Activated naive CD4-positive, alpha-beta T cell treated with anti-CD3 and anti-CD28 coated beads for 36 hours (primary cell): ENCODE measurements around the gene TANGO6. TPM values are rescaled to one million over a fixed set of nuclear protein-coding genes. Genes with fewer than 3 reads are reported as not detected.

Source experiments
- CTCF ChIA-PET: fragments of 350-600 bp; sonication (Branson Sonifier 250); formaldehyde crosslinking; loops from one replicate; lab custom pipeline; 2021; ENCODE audit warnings: antibody characterized with exemption; lab: Charles Lee
- DNase-seq: peaks from one replicate; pipeline ENCODE4 v3.0.0-alpha.2; 2020
- H3K27ac Mint-ChIP-seq: one replicate; pipeline ENCODE4 v1.8.0; 2021; ENCODE audit warnings: mild to moderate bottlenecking, mixed read lengths
- H3K27me3 Mint-ChIP-seq: one replicate; pipeline ENCODE4 v1.8.0; 2021; ENCODE audit warnings: low read depth, mixed read lengths
- H3K36me3 Mint-ChIP-seq: one replicate; pipeline ENCODE4 v1.8.0; 2021; ENCODE audit warnings: low read depth, mixed read lengths
- H3K4me1 Mint-ChIP-seq: one replicate; pipeline ENCODE4 v1.8.0; 2021; ENCODE audit warnings: low read depth, mixed read lengths
- H3K4me3 Mint-ChIP-seq: one replicate; pipeline ENCODE4 v1.8.0; 2021; ENCODE audit warnings: mild to moderate bottlenecking, moderate library complexity, mixed read lengths
- H3K9me3 Mint-ChIP-seq: one replicate; pipeline ENCODE4 v1.8.0; 2021; ENCODE audit warnings: mixed read lengths
- intact Hi-C: fragments of 100-400 bp; cut with micrococcal nuclease; formaldehyde crosslinking; loops from one replicate; pipeline ENCODE4 v1.15.1; 2023
- total RNA-seq, 2 experiments: library from RNA; stranded (reverse); gene quantifications; one replicate each; pipeline ENCODE4 v1.2.3, GENCODE V29; 2021

TANGO6 gene
- total RNA-seq, 2 experiments from 2014 or later, result 21.6 to 22.3 TPM

GRCh38 chr16:69084289-69084688, 241.0 kb downstream of the TANGO6 start:
- DNase-seq, result no peak

GRCh38 chr16:69085032-69085695, 241.8 kb downstream of the TANGO6 start:
- no peak overlapping the region for H3K4me3 Mint-ChIP-seq
- intact Hi-C loops, result no loop called here
- no peak overlapping the region for H3K27ac Mint-ChIP-seq
- peaks cover 7% of the 10 kb centered on the region for H3K4me1 Mint-ChIP-seq
- no peak for DNase-seq
- H3K36me3 Mint-ChIP-seq, result peaks cover 2% of the 10 kb centered on the region
- CTCF ChIA-PET, result interaction anchor here (0.5 to 1.3 kb wide), 2 partner anchors 31 to 39 kb away, joined by 3 to 7 read pairs; no protein-coding TSS in a partner anchor
- H3K9me3 Mint-ChIP-seq, result no peaks in the 10 kb centered on the region
- no peaks in the 10 kb centered on the region for H3K27me3 Mint-ChIP-seq

More at GRCh38 chr16:69084289-69084688, 241.0 kb downstream of the TANGO6 start:
- Mint-ChIP-seq H3K4me1 (peaks cover 4% of the 10 kb centered on the region), H3K27ac (no peak overlapping the region), H3K9me3 (no peaks in the 10 kb centered on the region), H3K36me3 (peaks cover 2% of the 10 kb centered on the region), H3K27me3 (no peaks in the 10 kb centered on the region), H3K4me3 (no peak overlapping the region)
- intact Hi-C loops, result no loop called here
- CTCF ChIA-PET, result interaction anchor here (1.3 kb wide), 1 partner anchor 40 kb away, joined by 7 read pairs; no protein-coding TSS in a partner anchor

DNA sequence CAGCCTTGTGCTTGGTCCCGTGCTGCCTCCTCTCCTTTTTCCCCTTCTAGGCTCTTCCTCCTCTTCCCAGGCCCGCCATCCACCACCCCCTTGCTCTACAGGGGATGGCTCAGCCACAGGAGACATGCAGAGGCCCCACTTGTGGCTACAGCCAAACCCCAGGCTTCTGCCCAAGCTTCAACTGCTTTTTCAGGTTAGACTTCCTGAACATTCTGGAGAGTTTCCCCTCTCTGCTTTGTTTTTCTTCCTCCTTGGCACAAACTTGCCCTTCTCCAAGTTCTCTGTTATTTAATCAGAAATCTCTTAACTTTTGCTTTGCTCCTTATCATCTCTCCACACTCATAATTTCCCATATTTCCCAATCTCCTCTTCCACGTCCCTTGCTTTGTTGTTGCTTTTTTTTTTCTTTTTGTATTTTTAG, 243.8 kb downstream of the TANGO6 start:
- peaks cover 2% of the 10 kb centered on the region for H3K36me3 Mint-ChIP-seq

DNA sequence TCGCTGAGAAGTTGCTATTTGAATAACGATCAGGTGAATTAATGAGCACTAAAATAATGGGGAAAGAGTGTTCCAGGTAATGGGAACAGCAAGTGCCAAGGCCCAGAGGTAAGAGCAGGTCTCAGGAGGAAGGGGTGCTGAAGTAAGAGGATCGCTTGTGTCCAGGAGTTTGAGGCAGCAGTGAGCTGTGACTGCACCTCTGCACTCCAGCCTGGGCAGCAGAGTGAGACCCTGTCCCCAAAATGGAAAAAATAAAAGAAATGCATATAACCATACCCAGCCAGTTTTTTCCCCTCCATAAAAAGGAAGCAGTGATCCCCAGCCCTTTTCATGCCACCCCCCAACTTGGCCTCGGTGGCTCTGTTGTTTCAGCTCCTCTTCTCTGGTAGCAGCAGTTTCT, 245.4 kb downstream of the TANGO6 start:
- intact Hi-C loops, result no loop called here
- peak overlapping the region; percentile 10 for H3K27ac Mint-ChIP-seq
- CTCF ChIA-PET, result interaction anchor here (0.7 kb wide), 1 partner anchor 13 kb away, joined by 3 read pairs; no protein-coding TSS in a partner anchor
- H3K36me3 Mint-ChIP-seq, result peaks cover 2% of the 10 kb centered on the region
- H3K4me1 Mint-ChIP-seq, result peaks cover 7% of the 10 kb centered on the region
- no peaks in the 10 kb centered on the region for H3K9me3 Mint-ChIP-seq
- no peaks in the 10 kb centered on the region for H3K27me3 Mint-ChIP-seq
- no peak for DNase-seq
- H3K4me3 Mint-ChIP-seq, result no peak overlapping the region

More for the DNA sequence above, 243.8 kb downstream of the TANGO6 start:
- H3K27ac Mint-ChIP-seq, result no peak overlapping the region
- H3K27me3 Mint-ChIP-seq, result no peaks in the 10 kb centered on the region
- H3K9me3 Mint-ChIP-seq, result no peaks in the 10 kb centered on the region
- H3K4me3 Mint-ChIP-seq, result no peak overlapping the region
- peaks cover 7% of the 10 kb centered on the region for H3K4me1 Mint-ChIP-seq
- DNase-seq, result no peak
- intact Hi-C loops, result no loop called here
- CTCF ChIA-PET, result no interaction called here

- DNase-seq, result no peak
- Mint-ChIP-seq H3K36me3 (peaks cover 2% of the 10 kb centered on the region), H3K27ac (peak overlapping the region; percentile 10), H3K9me3 (no peaks in the 10 kb centered on the region), H3K27me3 (no peaks in the 10 kb centered on the region), H3K4me1 (peaks cover 7% of the 10 kb centered on the region), H3K4me3 (no peak overlapping the region)
- intact Hi-C loops, result no loop called here
- CTCF ChIA-PET, result interaction anchor here (0.7 kb wide), 1 partner anchor 14 kb away, joined by 3 read pairs; no protein-coding TSS in a partner anchor
Observed at GRCh38 chr16:69089091-69089910, 246.0 kb downstream of the TANGO6 start.

GRCh38 chr16:69093974-69094373, 250.6 kb downstream of the TANGO6 start:
- H3K27ac Mint-ChIP-seq, result no peak overlapping the region
- H3K27me3 Mint-ChIP-seq, result no peaks in the 10 kb centered on the region
- no peak for DNase-seq
- no peaks in the 10 kb centered on the region for H3K9me3 Mint-ChIP-seq
- CTCF ChIA-PET, result interaction anchor here (1.1 kb wide), 1 partner anchor 12 kb away, joined by 4 read pairs; the partner anchor contains the start of gene HAS3
- H3K4me3 Mint-ChIP-seq, result no peak overlapping the region
- H3K4me1 Mint-ChIP-seq, result peaks cover 5% of the 10 kb centered on the region
- intact Hi-C loops, result no loop called here
- no peaks in the 10 kb centered on the region for H3K36me3 Mint-ChIP-seq

- Mint-ChIP-seq H3K36me3 (no peaks in the 10 kb centered on the region), H3K27ac (no peak overlapping the region), H3K9me3 (no peaks in the 10 kb centered on the region), H3K27me3 (no peaks in the 10 kb centered on the region), H3K4me3 (no peak overlapping the region), H3K4me1 (peaks cover under 1% of the 10 kb centered on the region)
- CTCF ChIA-PET, result no interaction called here
- DNase-seq, result no peak
- intact Hi-C loops, result no loop called here
Observed at GRCh38 chr16:69094501-69094900, 251.2 kb downstream of the TANGO6 start.

DNA sequence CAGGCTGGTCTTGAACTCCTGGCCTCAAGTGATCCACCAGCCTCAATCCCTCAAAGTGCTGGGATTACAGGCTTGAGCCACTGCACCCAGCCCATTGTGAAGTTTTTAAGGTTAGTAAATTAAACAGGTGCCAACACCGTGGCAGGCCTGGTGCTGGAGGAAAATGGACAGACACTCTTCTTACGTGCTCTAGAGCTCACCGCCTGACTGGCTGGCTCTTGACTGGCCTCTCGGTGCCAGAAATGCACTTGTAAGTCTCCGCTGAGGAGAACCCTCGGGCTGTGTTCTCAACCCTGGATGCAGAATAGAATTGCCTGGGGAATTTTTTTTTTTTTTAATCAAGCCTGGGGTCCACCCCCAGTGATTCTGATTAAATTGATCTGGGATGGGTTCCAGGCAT, 251.9 kb downstream of the TANGO6 start:
- CTCF ChIA-PET, result no interaction called here
- Mint-ChIP-seq H3K9me3 (no peaks in the 10 kb centered on the region), H3K4me3 (no peak overlapping the region), H3K27ac (no peak overlapping the region), H3K36me3 (no peaks in the 10 kb centered on the region), H3K4me1 (no peaks in the 10 kb centered on the region), H3K27me3 (no peaks in the 10 kb centered on the region)
- intact Hi-C loops, result no loop called here
- no peak for DNase-seq

DNA sequence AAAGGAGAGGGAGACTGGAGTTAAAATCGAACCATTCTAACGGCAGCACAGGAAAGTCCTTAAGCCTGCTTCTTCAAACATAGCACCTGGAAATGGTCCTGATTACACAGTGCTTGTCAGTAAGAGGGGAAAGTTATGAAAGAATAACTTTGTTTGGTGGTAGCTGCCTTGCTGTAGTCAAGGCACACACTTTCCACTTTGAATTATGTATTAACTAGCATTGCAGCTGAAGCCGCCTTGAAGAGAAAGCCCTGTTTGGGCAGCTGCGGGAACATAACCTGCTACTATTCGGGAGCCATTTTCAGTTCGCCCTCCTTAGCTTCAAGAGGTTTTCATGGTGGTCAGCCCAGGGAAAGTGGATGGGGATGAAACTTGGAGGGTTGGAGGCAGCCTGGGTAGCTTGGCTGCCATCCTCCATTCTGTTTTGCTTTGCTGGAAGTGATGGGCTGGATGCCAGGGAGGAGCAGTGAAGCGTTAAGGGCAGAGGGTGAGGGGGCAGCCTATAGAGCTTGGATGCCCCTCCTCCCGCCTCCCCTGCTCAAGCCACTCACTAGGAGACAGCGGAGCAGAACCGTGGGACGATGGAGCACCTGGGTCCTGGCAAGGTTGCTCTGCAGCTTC, 256.9 kb downstream of the TANGO6 start:
- no peak for DNase-seq
- no peak overlapping the region for H3K27ac Mint-ChIP-seq
- no peaks in the 10 kb centered on the region for H3K36me3 Mint-ChIP-seq
- H3K4me3 Mint-ChIP-seq, result no peak overlapping the region
- peaks cover 7% of the 10 kb centered on the region for H3K27me3 Mint-ChIP-seq
- intact Hi-C loops, result no loop called here
- CTCF ChIA-PET, result interaction anchor here (1.5 kb wide), 1 partner anchor 13 kb away, joined by 5 read pairs; no protein-coding TSS in a partner anchor
- H3K9me3 Mint-ChIP-seq, result no peaks in the 10 kb centered on the region
- H3K4me1 Mint-ChIP-seq, result peaks cover under 1% of the 10 kb centered on the region

- H3K4me3 Mint-ChIP-seq, result peak within 1 kb of the TSS; percentile 79
- peaks cover 9% of the 10 kb centered on the region for H3K36me3 Mint-ChIP-seq
- peak within 1 kb of the TSS; percentile 26 for H3K27ac Mint-ChIP-seq
- peak; percentile 60 for DNase-seq
- CTCF ChIA-PET, result interaction anchor here (0.7 to 1.4 kb wide), 4 partner anchors 12 to 577 kb away, joined by 3 to 4 read pairs (median 4); no protein-coding TSS in a partner anchor
- intact Hi-C loops, result loop anchor here (1.0 to 5.0 kb wide), 4 partner anchors 203 to 578 kb away; no protein-coding TSS in a partner anchor
- H3K4me1 Mint-ChIP-seq, result peaks cover 21% of the 10 kb centered on the region
- H3K27me3 Mint-ChIP-seq, result peaks cover 26% of the 10 kb centered on the region
- H3K9me3 Mint-ChIP-seq, result no peaks in the 10 kb centered on the region
Observed at GRCh38 chr16:69105501-69106361, 262.4 kb downstream of the TANGO6 start, which contains the start of gene HAS3. TSS of gene HAS3 (plus strand) at chr16:69105653. CDS start at chr16:69109396, 3,743 bp downstream.
